Esophagus muscularis mucosa (tissue), 4 donors: ENCODE measurements around the gene GLB1L3.

ENCODE experiments used
- EP300 ChIP-seq: sonication (generic); formaldehyde crosslinking; IDR thresholded peaks from one replicate; pipeline ENCODE4 v1.6.1; 2017; ENCODE audit warnings: antibody characterized with exemption
- POLR2A ChIP-seq: fragments of 450-650 bp; IDR thresholded peaks from one replicate; pipeline ENCODE4 v1.6.1; 2017; ENCODE audit warnings: antibody characterized with exemption, moderate library complexity, mild to moderate bottlenecking, low read depth
- POLR2AphosphoS5 ChIP-seq, 2 donors: sonication (generic); formaldehyde crosslinking; IDR thresholded peaks; one replicate each; pipeline ENCODE4 v1.6.1; 2017; ENCODE audit warnings: antibody characterized with exemption in 2 of 2
- TF ChIP-seq, protein P1 (sequence below), 3 experiments: fragments of 200-600 bp in 2 of 3; fragments of 450-650 bp in 1 of 3; sonication (generic) in 2 of 3; IDR thresholded peaks; one replicate each; pipeline ENCODE4 v1.5.1; 2017 to 2019; ENCODE audit warnings: antibody characterized with exemption in 3 of 3, mild to moderate bottlenecking in 2 of 3, moderate library complexity in 1 of 3

GRCh38 chr11:134230339-134230738, 45.8 kb upstream of the GLB1L3 start:
- TF ChIP-seq, protein P1, sequence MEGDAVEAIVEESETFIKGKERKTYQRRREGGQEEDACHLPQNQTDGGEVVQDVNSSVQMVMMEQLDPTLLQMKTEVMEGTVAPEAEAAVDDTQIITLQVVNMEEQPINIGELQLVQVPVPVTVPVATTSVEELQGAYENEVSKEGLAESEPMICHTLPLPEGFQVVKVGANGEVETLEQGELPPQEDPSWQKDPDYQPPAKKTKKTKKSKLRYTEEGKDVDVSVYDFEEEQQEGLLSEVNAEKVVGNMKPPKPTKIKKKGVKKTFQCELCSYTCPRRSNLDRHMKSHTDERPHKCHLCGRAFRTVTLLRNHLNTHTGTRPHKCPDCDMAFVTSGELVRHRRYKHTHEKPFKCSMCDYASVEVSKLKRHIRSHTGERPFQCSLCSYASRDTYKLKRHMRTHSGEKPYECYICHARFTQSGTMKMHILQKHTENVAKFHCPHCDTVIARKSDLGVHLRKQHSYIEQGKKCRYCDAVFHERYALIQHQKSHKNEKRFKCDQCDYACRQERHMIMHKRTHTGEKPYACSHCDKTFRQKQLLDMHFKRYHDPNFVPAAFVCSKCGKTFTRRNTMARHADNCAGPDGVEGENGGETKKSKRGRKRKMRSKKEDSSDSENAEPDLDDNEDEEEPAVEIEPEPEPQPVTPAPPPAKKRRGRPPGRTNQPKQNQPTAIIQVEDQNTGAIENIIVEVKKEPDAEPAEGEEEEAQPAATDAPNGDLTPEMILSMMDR (IDR thresholded peaks at IDR 0.05), result no peak
- no peak for TF ChIP-seq EP300
- TF ChIP-seq POLR2A, result no peak
- TF ChIP-seq POLR2AphosphoS5 (IDR thresholded peaks at IDR 0.05), result no peak
